Panc1 (cell line): ENCODE results near the gene APOLD1. TPM values are rescaled to one million over a fixed set of nuclear protein-coding genes. Genes with fewer than 3 reads are reported as not detected.
A peak's percentile ranks its signal among the peaks of the same experiment; 100 is the strongest.

Experiments
- ATAC-seq: fragments of 200-7000 bp; cut with Tn5 transposase; 2 replicates; pipeline ENCODE4 v1.9.1; 2020; ENCODE audit warnings: mild to moderate bottlenecking, moderate library complexity
- BruUV-seq: library from RNA; stranded (reverse); fragments of 400-500 nt; replicated peaks from 2 replicates; lab custom pipeline; 2021; lab: Mats Ljungman, UMichigan
- CTCF ChIA-PET: fragments of 300-600 bp; sonication (Branson Sonifier 250); formaldehyde crosslinking; loops from one replicate; lab custom pipeline; 2022; ENCODE audit warnings: antibody characterized with exemption; lab: Charles Lee
- POLR2A ChIA-PET: fragments of 300-600 bp; sonication (Branson Sonifier 250); formaldehyde crosslinking; loops from one replicate; lab custom pipeline; 2022; ENCODE audit warnings: antibody characterized with exemption; lab: Charles Lee
- DNase-seq: peaks from one replicate; pipeline ENCODE4 v3.0.0-alpha.2; 2010; ENCODE audit warnings: low read depth, low spot score
- H3K27ac ChIP-seq: 2 replicates; pipeline ENCODE4 v1.5.1; 2011; ENCODE audit warnings: mild to moderate bottlenecking, low read length, inconsistent platforms
- H3K27me3 ChIP-seq: fragments of 200-500 bp; sonication (Bioruptor generic); 2 replicates; pipeline ENCODE4 v1.6.0; 2014; ENCODE audit warnings: low read length, inconsistent platforms; ENCODE audit not compliant: control insufficient read depth, insufficient read depth
- H3K36me3 ChIP-seq: fragments of 200-500 bp; sonication (Bioruptor generic); 2 replicates; pipeline ENCODE4 v1.5.1; 2014; ENCODE audit warnings: inconsistent platforms, mild to moderate bottlenecking, low read length, moderate library complexity; ENCODE audit not compliant: control insufficient read depth, insufficient read depth
- H3K4me1 ChIP-seq: 2 replicates; pipeline ENCODE4 v1.5.1; 2011; ENCODE audit warnings: inconsistent platforms, mild to moderate bottlenecking, low read length, moderate library complexity; ENCODE audit not compliant: control insufficient read depth, insufficient read depth
- H3K4me3 ChIP-seq, 2 experiments: 2 replicates each; pipeline ENCODE4 v1.5.1; 2011 to 2012; ENCODE audit warnings: low read depth in 2 of 2, low read length in 2 of 2, mild to moderate bottlenecking in 2 of 2, inconsistent platforms in 1 of 2, moderate library complexity in 1 of 2
- H3K9me3 ChIP-seq: fragments of 200-500 bp; sonication (Bioruptor generic); 2 replicates; pipeline ENCODE4 v1.5.1; 2014; ENCODE audit warnings: low read depth, mild to moderate bottlenecking, inconsistent platforms, low read length, moderate library complexity; ENCODE audit not compliant: control insufficient read depth, insufficient read depth
- CTCF ChIP-seq: fragments of 450-650 bp; IDR thresholded peaks from 2 replicates; pipeline ENCODE4 v1.5.1; 2017; ENCODE audit warnings: mild to moderate bottlenecking
- POLR2AphosphoS5 ChIP-seq: IDR thresholded peaks from 2 replicates; pipeline ENCODE4 v1.6.1; 2012; ENCODE audit warnings: mild to moderate bottlenecking, low read depth, low read length, moderate library complexity
- REST ChIP-seq, 2 experiments: IDR thresholded peaks; 2 replicates each; pipeline ENCODE4 v1.6.1; 2011 to 2012; ENCODE audit warnings: low read depth in 2 of 2, control low read depth in 1 of 2, low read length in 1 of 2, mild to moderate bottlenecking in 1 of 2, moderate library complexity in 1 of 2; ENCODE audit not compliant: insufficient read depth in 1 of 2
- SIN3A ChIP-seq: IDR thresholded peaks from 2 replicates; pipeline ENCODE4 v1.6.1; 2012; ENCODE audit warnings: low read depth, mild to moderate bottlenecking, low read length, moderate library complexity, borderline replicate concordance; ENCODE audit not compliant: insufficient read depth
- TCF7L2 ChIP-seq: IDR thresholded peaks from 2 replicates; pipeline ENCODE4 v1.6.1; 2011; ENCODE audit warnings: mild to moderate bottlenecking, low read depth, low read length, inconsistent platforms
- in situ Hi-C: cut with HindIII; loops from 2 replicates; pipeline ENCODE4 v1.10.0; 2016; ENCODE audit warnings: low sequenced_read_pairs, low pct_unique_long_range_greater_than_20kb
- intact Hi-C: fragments of 100-400 bp; cut with micrococcal nuclease; formaldehyde crosslinking; loops from one replicate; pipeline ENCODE4 v1.10.0; 2022; ENCODE audit not compliant: unreplicated experiment
- total RNA-seq: library from RNA; stranded (reverse); gene quantifications from one replicate; pipeline ENCODE4 v1.2.1, GENCODE V29; 2021; ENCODE audit not compliant: unreplicated experiment

Gene APOLD1
- total RNA-seq, 1 experiment from 2014 or later: 4.1 TPM

- ATAC-seq: peak; percentile 27
- Histone ChIP-seq H3K27ac (peak overlapping the region; percentile 92), H3K4me1 (peaks cover 64% of the 10 kb centered on the region), H3K27me3 (no peaks in the 10 kb centered on the region), H3K9me3 (no peaks in the 10 kb centered on the region), H3K36me3 (no peaks in the 10 kb centered on the region), H3K4me3 (peak overlapping the region; percentile 45 to 61)
- in situ Hi-C loops (no loop called here), intact Hi-C loops (loop anchor here (10.0 kb wide), 1 partner anchor 198 kb away; no protein-coding TSS in a partner anchor)
- CTCF ChIA-PET: no interaction called here
- no peak for TF ChIP-seq TCF7L2
- TF ChIP-seq SIN3A: no peak
- TF ChIP-seq CTCF: no peak
- no peak for TF ChIP-seq REST (IDR thresholded peaks at IDR 0.05; ENCODE audit: insufficient read depth in 1 of 2, low read depth in 2 of 2, low read length in 1 of 2)
- TF ChIP-seq POLR2AphosphoS5: no peak
- no peak for DNase-seq
- POLR2A ChIA-PET: interaction anchor here (0.9 to 1.1 kb wide), 2 partner anchors 33 to 113 kb away, joined by 3 read pairs; no protein-coding TSS in a partner anchor
- BruUV-seq: TSS peak; percentile 76
Measured at GRCh38 chr12:12786351-12786705, 869 bp downstream of the APOLD1 start.

- TF ChIP-seq POLR2AphosphoS5 (peak; percentile 75; the same call in 1 of the 2 replicates), CTCF (no peak), REST (IDR thresholded peaks at IDR 0.05; ENCODE audit: insufficient read depth in 1 of 2, low read depth in 2 of 2, low read length in 1 of 2) (no peak), TCF7L2 (no peak)
- CTCF ChIA-PET: no interaction called here
- intact Hi-C loops (loop anchor here (10.0 kb wide), 1 partner anchor 198 kb away; no protein-coding TSS in a partner anchor), in situ Hi-C loops (no loop called here)
- Histone ChIP-seq H3K36me3 (no peaks in the 10 kb centered on the region), H3K27me3 (no peaks in the 10 kb centered on the region), H3K4me3 (peak overlapping the region; percentile 45 to 61), H3K4me1 (peaks cover 70% of the 10 kb centered on the region), H3K27ac (peak overlapping the region; percentile 92), H3K9me3 (no peaks in the 10 kb centered on the region)
- DNase-seq: no peak
- POLR2A ChIA-PET: interaction anchor here (0.5 to 1.1 kb wide), 6 partner anchors 16 to 112 kb away, joined by 3 to 6 read pairs (median 4); no protein-coding TSS in a partner anchor
- BruUV-seq: no TSS peak
- ATAC-seq: peak; percentile 89
Measured at GRCh38 chr12:12786706-12787601, 1.5 kb downstream of the APOLD1 start.
